GM12873 (cell line): Measurements from ENCODE around the gene SPHK2.

ENCODE experiments used
- TF ChIP-seq, protein P1 (sequence below): IDR thresholded peaks from 2 replicates; pipeline ENCODE4 v1.5.1; 2012; ENCODE audit warnings: low read depth, mild to moderate bottlenecking, moderate library complexity, low read length, control low read depth; ENCODE audit not compliant: insufficient read depth; ENCODE audit errors: missing control alignments

The SPHK2 gene

DNA sequence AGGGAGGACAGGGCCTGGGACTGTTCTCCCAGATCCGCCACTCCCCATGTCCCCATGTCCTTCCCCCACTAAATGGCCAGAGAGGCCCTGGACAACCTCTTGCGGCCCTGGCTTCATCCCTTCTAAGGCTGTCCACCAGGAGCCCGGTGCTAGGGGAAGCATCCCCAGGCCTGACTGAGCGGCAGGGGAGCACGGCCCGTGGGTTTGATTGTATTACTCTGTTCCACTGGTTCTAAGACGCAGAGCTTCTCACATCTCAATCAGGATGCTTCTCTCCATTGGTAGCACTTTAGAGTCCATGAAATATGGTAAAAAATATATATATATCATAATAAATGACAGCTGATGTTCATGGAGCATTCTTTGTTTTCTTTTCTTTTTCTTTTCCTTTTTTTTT, 11.9 kb upstream of the SPHK2 start:
- TF ChIP-seq, protein P1, sequence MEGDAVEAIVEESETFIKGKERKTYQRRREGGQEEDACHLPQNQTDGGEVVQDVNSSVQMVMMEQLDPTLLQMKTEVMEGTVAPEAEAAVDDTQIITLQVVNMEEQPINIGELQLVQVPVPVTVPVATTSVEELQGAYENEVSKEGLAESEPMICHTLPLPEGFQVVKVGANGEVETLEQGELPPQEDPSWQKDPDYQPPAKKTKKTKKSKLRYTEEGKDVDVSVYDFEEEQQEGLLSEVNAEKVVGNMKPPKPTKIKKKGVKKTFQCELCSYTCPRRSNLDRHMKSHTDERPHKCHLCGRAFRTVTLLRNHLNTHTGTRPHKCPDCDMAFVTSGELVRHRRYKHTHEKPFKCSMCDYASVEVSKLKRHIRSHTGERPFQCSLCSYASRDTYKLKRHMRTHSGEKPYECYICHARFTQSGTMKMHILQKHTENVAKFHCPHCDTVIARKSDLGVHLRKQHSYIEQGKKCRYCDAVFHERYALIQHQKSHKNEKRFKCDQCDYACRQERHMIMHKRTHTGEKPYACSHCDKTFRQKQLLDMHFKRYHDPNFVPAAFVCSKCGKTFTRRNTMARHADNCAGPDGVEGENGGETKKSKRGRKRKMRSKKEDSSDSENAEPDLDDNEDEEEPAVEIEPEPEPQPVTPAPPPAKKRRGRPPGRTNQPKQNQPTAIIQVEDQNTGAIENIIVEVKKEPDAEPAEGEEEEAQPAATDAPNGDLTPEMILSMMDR, result no peak

DNA sequence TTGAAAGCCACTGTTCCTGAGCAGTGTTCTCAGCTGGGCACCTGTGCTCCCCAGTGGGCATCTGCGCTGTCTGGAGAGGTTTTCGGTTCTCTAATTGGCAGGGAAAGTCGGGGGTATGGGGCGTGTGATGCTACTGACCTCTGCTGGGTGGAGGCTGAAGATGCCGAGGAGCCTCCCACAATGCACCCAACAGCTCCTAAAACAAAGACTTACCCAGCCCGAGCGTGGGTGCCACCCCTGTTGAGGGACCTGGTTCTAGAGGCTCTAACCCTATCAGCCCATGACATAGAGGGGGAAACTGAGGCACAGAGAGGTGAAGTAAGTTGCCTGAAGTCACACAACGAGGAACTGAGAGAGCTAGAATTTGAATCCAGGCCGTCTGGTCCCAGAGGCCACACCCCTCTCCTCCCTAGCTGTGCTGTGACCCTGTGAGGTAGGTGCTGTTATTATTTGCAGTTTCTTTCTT, 10.5 kb upstream of the SPHK2 start:
- TF ChIP-seq, protein P1, result peak; percentile 86

DNA sequence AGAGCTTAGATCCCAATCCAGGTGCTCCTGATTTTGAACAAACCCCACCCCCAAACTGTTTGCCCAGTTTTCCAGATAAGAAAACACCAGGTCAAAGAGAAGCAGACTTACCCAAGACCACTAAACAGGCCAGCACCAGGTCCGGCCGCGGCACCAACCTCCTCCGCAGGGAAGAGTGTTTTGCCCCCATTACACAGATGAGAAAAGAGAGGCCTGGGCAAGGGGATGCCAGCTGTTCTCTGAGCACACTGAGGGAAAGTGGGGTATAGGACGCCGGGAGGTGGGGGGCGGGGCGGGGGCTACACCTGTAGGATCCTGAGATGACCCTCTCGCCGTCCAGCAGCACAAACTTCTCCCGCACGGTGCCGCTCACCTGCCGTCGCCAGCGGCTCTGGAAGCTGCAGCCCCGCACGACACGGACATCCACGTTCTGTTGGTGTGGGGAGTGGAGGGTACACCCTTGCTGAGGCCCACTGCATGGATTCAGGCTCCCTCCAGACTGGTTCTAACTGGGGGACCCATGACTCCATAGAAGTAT, 9.7 kb upstream of the SPHK2 start:
- TF ChIP-seq, protein P1, result no peak

DNA sequence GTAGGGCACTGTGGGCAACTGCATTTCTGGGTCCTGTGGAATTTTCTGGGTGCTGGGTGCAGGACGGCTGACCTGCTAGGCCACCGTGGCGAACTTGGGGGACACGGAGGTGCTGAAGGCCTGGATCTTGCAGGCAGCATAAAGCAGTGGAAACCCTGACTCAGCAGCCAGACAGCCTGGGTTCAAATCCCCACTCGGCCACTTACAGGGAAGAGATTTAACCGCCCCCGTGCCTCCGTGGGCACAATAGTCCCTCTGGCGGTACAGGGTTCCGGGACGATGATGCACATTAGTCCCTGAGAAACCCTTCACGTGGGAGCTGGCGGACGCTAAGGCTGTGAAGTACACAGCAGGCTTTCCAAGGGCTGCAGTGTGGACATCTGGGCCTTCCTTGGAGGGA, 7.4 kb upstream of the SPHK2 start:
- TF ChIP-seq, protein P1, result no peak

DNA sequence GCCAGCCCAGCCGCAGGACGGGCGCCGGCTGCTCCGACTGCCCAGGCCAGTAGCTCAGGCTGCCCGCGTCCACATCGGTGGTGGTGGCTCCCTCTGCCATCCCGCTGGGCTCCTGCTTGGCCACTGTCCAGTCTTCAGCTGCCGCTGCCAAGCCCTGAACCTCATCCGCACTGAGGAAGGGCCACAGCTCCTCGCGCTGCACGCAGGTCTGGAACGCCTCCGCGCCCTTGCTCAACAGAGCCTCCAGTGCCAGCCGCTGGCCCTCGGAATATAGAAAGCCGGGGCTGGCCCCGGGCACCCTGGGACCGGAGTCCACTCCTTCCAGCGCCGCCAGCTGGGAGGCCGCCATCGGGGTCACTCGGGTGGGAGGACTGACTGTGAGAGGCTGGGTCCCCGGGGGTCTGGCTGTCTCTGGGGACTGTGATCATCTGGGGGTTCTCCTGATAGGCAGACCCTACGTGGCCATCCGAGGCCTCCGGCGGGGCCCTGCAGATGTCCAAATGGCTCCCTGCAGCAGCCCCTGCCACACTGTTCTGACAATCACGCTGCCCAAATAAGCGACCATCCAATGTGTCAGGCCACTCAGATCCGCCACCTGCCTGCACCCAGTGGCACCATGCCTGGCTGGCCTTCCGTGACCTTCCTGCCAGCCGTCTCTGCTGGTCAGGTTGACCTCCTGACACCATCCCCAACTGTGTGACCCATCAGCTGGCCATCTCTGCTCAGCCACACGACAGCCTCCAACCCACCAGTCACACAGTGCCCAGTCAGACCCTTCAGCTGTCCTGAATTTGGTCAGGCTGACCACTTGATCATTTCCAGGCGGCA, 6.1 kb upstream of the SPHK2 start:
- TF ChIP-seq, protein P1, result no peak

DNA sequence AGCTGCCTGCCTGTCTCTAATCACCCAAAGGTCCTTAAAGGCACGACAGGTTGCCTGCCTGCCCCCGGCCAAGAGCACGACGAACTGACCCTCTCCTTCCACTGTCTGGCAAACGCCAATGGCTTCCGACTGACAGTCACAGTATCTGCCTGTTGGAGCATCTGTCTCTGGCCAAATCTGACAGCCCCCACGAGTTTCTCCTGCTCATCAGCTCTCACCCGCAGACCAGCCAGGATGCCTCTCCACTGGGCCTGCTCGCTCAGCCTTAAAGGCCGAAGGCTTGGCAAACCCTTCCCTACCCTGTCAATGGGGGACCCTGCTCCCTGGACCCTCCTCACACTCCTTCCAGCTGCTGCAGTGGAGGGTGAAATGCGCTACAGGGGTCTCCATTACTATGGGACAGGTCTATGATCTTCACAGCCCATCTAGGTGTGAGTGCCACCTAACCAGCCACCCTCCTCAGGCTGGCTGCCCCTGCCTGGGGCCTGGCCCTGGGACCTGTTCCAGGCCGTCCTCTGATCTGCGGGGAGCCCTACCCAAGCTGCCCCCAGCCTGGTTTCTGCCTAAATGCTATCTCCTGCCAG, 5.4 kb upstream of the SPHK2 start:
- TF ChIP-seq, protein P1, result no peak
